OCI-LY1 (cell line): ENCODE measurements around the gene RELL1.

Experiments
- H2AFZ ChIP-seq: fragments of 200-600 bp; sonication (generic), shearing (Covaris generic); 2 replicates; pipeline ENCODE4 v1.6.0; 2014; ENCODE audit warnings: antibody characterized with exemption, mild to moderate bottlenecking, low read length
- H3F3A ChIP-seq: fragments of 200-600 bp; sonication (generic), shearing (Covaris generic); 2 replicates; pipeline ENCODE4 v1.6.0; 2014; ENCODE audit warnings: mild to moderate bottlenecking, antibody characterized with exemption, low read length, moderate library complexity; ENCODE audit not compliant: insufficient read depth
- H3K27ac ChIP-seq: fragments of 200-600 bp; sonication (generic); 2 replicates; pipeline ENCODE4 v1.5.1; 2014; ENCODE audit warnings: low read length, mixed run types, mild to moderate bottlenecking, low read depth; ENCODE audit not compliant: poor library complexity, severe bottlenecking
- H3K27me3 ChIP-seq: fragments of 200-600 bp; sonication (generic); 2 replicates; pipeline ENCODE4 v1.6.0; 2014; ENCODE audit warnings: antibody characterized with exemption, mild to moderate bottlenecking, low read length, moderate library complexity; ENCODE audit not compliant: insufficient read depth
- H3K36me3 ChIP-seq: fragments of 200-600 bp; sonication (generic); 2 replicates; pipeline ENCODE4 v1.6.1; 2014; ENCODE audit warnings: mild to moderate bottlenecking, antibody characterized with exemption, low read length, moderate library complexity, mixed read lengths; ENCODE audit not compliant: insufficient read depth
- H3K4me1 ChIP-seq: fragments of 200-600 bp; sonication (generic); 2 replicates; pipeline ENCODE4 v1.5.1; 2014; ENCODE audit warnings: mild to moderate bottlenecking, low read length, moderate library complexity; ENCODE audit not compliant: insufficient read depth, severe bottlenecking
- H3K4me2 ChIP-seq: fragments of 200-600 bp; sonication (generic), shearing (Covaris generic); 2 replicates; pipeline ENCODE4 v1.6.1; 2014; ENCODE audit warnings: low read length
- H3K4me3 ChIP-seq: fragments of 200-600 bp; sonication (generic); 2 replicates; pipeline ENCODE4 v1.5.1; 2014; ENCODE audit warnings: low read length, low read depth, mild to moderate bottlenecking, mixed read lengths; ENCODE audit not compliant: poor library complexity, severe bottlenecking
- H3K79me2 ChIP-seq: fragments of 200-600 bp; shearing (Covaris generic); 2 replicates; pipeline ENCODE4 v1.6.1; 2016; ENCODE audit warnings: mixed run types, low read length, mixed read lengths; ENCODE audit not compliant: insufficient read depth
- H3K9ac ChIP-seq: fragments of 200-600 bp; sonication (generic), shearing (Covaris generic); 2 replicates; pipeline ENCODE4 v1.6.1; 2014; ENCODE audit warnings: mild to moderate bottlenecking, low read length, mixed read lengths
- H3K9me2 ChIP-seq: fragments of 200-600 bp; sonication (generic), shearing (Covaris generic); 2 replicates; pipeline ENCODE4 v1.6.1; 2014; ENCODE audit warnings: low read depth, mild to moderate bottlenecking, low read length, mixed read lengths
- H3K9me3 ChIP-seq: fragments of 200-600 bp; shearing (Covaris generic); 2 replicates; pipeline ENCODE4 v1.6.1; 2014; ENCODE audit warnings: low read length, mixed read lengths
- H4K20me1 ChIP-seq: fragments of 200-600 bp; sonication (generic), shearing (Covaris generic); 2 replicates; pipeline ENCODE4 v1.6.0; 2016; ENCODE audit warnings: mild to moderate bottlenecking, low read length; ENCODE audit not compliant: insufficient read depth
- CTCF ChIP-seq: fragments of 200-600 bp; sonication (generic), shearing (Covaris generic); IDR thresholded peaks from 2 replicates; pipeline ENCODE4 v1.5.1; 2017; ENCODE audit warnings: mild to moderate bottlenecking, antibody characterized with exemption, low read length, moderate library complexity, mixed read lengths
- EZH2 ChIP-seq: fragments of 200-600 bp; sonication (generic), shearing (Covaris generic); IDR thresholded peaks from 2 replicates; pipeline ENCODE4 v1.8.0; 2017; ENCODE audit warnings: borderline replicate concordance, mixed run types, mild to moderate bottlenecking, antibody characterized with exemption, low read length, moderate library complexity, mixed read lengths

Gene RELL1

GRCh38 chr4:37635155-37635554 lies 51.0 kb downstream of the RELL1 start:
- Histone ChIP-seq H3K9ac (no peak overlapping the region), H3F3A (no peaks in the 10 kb centered on the region), H2AFZ (no peak overlapping the region), H3K36me3 (peaks cover 40% of the 10 kb centered on the region), H3K27me3 (no peaks in the 10 kb centered on the region), H3K9me2 (no peaks in the 10 kb centered on the region), H4K20me1 (no peaks in the 10 kb centered on the region), H3K4me1 (no peaks in the 10 kb centered on the region), H3K9me3 (no peaks in the 10 kb centered on the region), H3K4me2 (no peak overlapping the region), H3K27ac (no peak overlapping the region), H3K4me3 (no peak overlapping the region), H3K79me2 (no peaks in the 10 kb centered on the region)
- TF ChIP-seq EZH2: no peak
- no peak for TF ChIP-seq CTCF

- Histone ChIP-seq H3K4me2 (no peak overlapping the region), H3K27ac (no peak overlapping the region), H3K4me3 (no peak overlapping the region), H3K4me1 (no peaks in the 10 kb centered on the region), H3K9ac (no peak overlapping the region), H3F3A (no peaks in the 10 kb centered on the region), H3K79me2 (no peaks in the 10 kb centered on the region), H3K9me2 (no peaks in the 10 kb centered on the region), H3K9me3 (no peaks in the 10 kb centered on the region), H3K27me3 (no peaks in the 10 kb centered on the region), H4K20me1 (no peaks in the 10 kb centered on the region), H2AFZ (no peak overlapping the region), H3K36me3 (peaks cover 50% of the 10 kb centered on the region)
- no peak for TF ChIP-seq EZH2
- no peak for TF ChIP-seq CTCF
Observed at GRCh38 chr4:37634180-37634579, 52.0 kb downstream of the RELL1 start.

- H3K4me2 ChIP-seq: no peak overlapping the region
- H3K9me2 ChIP-seq: no peaks in the 10 kb centered on the region
- no peaks in the 10 kb centered on the region for H3K4me1 ChIP-seq
- H3K9ac ChIP-seq: no peak overlapping the region
- no peaks in the 10 kb centered on the region for H4K20me1 ChIP-seq
- H3K9me3 ChIP-seq: no peaks in the 10 kb centered on the region
- H3K27ac ChIP-seq: no peak overlapping the region
- no peaks in the 10 kb centered on the region for H3K27me3 ChIP-seq
- TF ChIP-seq CTCF: no peak
- no peak for TF ChIP-seq EZH2
- no peaks in the 10 kb centered on the region for H3K79me2 ChIP-seq
- peaks cover 53% of the 10 kb centered on the region for H3K36me3 ChIP-seq
- no peak overlapping the region for H2AFZ ChIP-seq
- H3K4me3 ChIP-seq: no peak overlapping the region
- no peaks in the 10 kb centered on the region for H3F3A ChIP-seq
Observed at GRCh38 chr4:37632836-37633235, 53.3 kb downstream of the RELL1 start.
